Measurements from ENCODE around the gene APBB2.

APBB2 gene

DNA sequence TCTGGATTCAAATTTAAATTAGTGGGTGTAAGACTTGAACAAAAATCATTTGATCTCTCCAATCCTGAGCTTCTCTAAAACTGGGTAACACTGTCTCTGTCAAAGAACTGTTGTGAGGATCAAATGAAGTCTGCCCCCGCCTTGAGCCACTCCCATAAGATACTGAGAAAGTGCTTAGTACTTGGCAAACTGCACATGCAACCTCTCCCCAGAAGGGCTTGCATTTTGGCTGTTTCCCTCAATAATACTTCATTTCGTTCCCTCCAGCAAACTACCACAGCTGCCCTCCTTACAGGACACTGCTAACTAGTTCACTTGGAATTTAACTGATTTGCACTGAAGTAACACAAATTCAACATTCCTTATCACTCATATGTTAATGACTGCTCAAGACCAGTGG is 79.8 kb downstream of the APBB2 start:
- no peak for DNase-seq (ENCODE audit: low read depth)

DNA sequence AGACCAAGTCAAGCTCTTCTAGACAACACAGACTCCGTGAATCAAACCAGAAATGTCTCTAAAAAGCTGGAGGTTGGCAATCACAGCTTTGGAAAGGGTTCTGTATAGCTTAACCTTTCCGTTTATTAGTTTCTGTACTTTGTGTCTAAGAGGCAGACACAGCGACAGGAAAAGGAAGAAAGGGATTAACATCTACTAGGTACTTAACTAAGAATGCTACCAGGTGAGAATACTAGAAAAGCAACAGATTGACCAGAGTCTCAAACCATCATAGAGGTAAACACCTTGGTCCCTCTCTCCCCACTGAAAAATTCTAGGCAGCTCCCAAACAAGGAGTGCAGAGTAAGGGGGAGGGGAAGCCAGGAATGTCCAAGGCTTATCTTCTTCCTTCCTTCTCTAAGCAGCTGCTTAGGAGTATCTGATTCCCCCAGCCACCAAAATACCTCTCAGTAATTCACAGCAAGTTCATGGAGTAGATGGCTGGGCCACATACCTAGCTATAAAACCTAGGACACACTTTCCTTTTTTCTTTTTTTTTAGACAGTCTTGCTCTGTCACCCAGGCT is 80.8 kb downstream of the APBB2 start:
- DNase-seq (ENCODE audit: low read depth), result no peak

DNA sequence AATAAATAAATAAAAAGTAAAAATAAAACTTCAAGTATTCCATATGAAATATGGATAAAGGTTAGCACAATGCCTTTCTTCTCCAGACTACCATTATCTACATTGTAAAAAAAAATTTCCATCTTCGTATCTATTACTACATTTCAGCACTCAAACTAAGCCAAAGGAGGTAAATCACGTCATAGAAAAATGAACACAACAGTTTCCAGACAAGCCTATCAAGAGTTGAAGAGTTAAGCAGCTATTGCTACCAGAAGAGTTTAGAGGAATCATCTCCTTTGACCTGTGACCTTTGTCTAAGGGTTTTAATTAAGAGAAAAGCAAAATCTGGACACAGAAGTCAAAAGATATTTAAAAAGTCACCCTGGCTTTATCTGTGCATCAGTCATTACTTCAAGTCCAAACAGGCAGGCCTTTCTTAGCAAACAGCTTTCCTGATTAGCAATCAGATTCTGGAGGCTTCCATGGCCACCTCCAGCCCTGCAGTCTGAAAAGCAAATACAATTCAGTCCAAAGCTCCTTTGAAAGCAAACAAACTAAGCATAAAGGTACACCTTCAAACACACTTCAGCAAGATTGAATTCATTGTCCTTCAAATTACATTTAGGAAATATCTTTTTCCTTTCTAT is 82.2 kb downstream of the APBB2 start:
- no peak for DNase-seq (ENCODE audit: low read depth)

- DNase-seq (ENCODE audit: low read depth), result no peak
Observed at GRCh38 chr4:41129936-41130440, 84.4 kb downstream of the APBB2 start.

DNA sequence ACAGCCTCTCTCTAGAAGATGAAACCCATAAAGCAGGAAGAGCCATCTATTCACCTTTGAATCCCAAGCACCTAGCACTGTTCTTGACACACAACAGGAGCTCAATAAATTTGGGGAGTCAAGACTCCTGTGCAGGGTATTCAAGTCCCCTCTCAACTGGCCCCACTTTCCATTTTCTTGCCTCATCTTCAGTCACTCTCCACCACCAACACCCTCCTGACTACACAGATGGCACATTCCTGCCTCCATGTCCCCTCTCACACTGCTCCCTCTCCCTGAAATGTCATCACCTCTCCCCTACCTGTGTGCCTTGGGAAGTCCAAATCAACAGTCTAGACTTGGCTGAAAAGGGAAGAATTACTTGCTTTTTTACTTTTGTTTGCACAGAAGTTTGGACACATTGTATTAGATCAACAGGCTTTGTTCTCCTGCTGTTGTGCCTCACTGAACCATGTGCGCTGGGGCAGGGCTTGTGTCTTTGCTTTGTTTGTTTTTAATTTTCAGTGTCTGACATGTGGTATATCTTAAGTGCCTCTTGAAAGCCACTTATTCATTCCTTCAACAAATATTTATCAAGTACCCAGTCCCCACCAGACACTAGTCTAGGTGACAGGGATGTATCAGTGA is 85.1 kb downstream of the APBB2 start:
- DNase-seq (ENCODE audit: low read depth), result no peak

GRCh38 chr4:41125558-41126311 is 88.6 kb downstream of the APBB2 start:
- no peak for DNase-seq (ENCODE audit: low read depth)

- no peak for DNase-seq (ENCODE audit: low read depth)
Observed at GRCh38 chr4:41124916-41125548, 89.3 kb downstream of the APBB2 start.

DNA sequence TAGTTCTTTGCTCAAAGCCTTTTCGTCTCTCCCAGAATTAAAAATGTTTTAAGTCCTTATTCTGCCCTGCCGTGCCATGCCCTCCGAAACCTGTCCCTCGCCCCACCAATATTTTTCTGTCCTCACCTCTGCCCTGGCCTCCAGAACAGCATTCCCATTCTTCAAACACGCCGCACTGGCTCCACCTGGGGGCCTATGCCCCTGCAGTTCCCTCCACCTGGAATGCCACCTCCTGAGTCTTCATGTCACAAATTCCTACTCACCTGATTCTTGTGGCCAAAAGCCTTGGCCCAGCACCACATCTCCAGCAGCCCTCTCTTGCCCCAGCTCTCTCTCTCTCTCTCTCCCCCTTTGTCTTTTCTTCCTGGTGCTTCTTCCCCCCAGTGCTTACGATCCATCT is 91.6 kb downstream of the APBB2 start:
- no peak for DNase-seq (ENCODE audit: low read depth)

DNA sequence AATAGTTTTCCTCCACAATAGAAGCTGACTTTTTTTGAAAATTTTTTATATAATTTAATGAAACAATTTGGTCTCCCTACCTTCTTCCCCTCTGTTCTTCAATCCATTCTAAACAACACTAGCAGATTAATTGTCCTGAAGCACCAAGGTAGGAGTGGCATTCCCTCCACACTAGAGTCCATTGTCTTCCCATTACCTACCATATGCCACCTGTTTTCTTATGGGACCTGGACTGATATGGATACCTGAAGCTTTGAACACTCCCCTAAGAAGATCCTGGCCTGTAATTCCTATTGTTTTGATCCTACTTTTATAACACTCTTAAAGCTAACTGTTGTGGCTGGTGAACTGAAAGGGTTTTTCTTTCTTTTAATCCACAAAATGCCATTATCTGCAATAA is 92.0 kb downstream of the APBB2 start:
- no peak for DNase-seq (ENCODE audit: low read depth)

DNA sequence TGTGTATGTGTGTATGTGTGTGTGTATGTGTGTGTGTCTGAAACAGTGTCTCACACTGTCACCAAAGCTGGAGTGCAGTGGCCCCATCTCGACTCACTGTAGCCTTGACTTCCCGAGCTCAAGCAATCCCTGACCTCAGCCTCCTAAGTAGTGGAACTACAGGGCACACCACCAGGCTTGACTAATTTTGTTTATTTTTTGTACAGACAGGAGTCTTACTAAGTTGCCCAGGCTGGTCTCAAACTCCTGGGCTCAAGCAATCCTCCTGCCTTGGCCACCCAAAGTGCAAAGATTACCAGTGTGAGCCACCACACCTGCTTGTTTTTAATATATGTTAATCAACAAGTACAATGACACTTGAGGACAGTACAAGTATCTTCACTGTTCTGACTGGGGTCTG is 92.4 kb downstream of the APBB2 start:
- DNase-seq (ENCODE audit: low read depth), result no peak

GRCh38 chr4:41120297-41121217 is 93.8 kb downstream of the APBB2 start:
- DNase-seq (ENCODE audit: low read depth), result no peak

DNA sequence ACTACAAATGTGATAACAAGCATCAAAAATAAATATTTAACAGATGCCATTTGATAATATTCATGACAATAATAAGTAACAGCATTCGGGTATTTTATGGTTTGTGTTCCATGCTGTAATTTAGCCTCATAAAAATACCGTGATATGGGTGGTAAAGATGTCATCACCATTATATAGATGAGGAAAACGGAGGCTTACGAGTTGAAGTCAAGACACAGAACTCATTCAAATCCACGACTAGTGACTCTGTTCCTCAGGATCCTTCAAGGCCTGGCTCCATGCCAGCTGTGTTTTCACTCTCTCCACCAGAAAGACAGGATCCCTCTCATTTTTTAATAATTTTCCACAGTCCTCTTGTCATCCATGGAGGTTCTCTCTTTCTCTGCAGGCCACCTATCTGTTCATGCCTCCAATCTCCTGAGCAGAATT is 94.5 kb downstream of the APBB2 start:
- no peak for DNase-seq (ENCODE audit: low read depth)

DNA sequence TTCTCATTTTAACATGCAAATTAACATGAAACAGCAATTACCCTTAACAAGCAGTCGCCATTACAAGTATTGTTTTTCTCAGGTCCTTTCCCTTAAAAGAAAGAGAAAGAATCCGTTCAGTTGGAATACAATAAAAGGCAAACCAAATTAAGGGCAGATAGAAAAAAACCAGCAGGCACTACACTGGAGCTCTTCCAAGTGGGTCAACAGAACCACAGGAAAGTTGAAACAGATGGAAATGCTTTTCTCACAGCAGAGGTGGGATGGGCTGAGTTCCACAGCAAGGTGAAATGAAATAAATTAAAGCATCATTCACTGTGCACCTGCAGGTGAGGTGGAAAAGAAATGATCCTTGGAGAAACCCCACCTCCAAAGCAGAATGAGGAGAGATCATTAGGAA is 102.6 kb downstream of the APBB2 start:
- DNase-seq (ENCODE audit: low read depth), result no peak

DNA sequence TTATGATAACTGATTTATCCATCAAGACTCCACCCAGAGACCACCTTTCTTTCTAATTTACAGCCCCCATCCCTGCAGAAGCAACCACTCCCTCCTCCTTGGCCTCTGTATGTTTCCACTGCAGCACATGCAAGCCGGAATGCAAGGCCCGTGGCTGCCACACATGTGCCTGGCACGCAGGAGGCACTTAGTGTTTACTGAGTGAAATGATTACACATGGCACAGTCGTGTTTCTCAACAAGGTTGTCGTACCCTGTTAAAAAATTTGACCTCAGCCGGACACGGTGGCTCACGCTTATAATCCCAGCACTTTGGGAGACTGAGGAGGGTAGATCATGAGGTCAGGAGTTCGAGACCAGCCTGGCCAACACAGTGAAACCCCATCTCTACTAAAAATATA is 104.3 kb downstream of the APBB2 start:
- DNase-seq (ENCODE audit: low read depth), result no peak

- DNase-seq (ENCODE audit: low read depth), result no peak
Observed at GRCh38 chr4:41108481-41108880, 105.9 kb downstream of the APBB2 start.

- no peak for DNase-seq (ENCODE audit: low read depth)
Observed at GRCh38 chr4:41106694-41107419, 107.5 kb downstream of the APBB2 start.

GRCh38 chr4:41106081-41106480 is 108.3 kb downstream of the APBB2 start:
- no peak for DNase-seq (ENCODE audit: low read depth)

- DNase-seq (ENCODE audit: low read depth), result no peak
Observed at GRCh38 chr4:41104155-41104554, 110.2 kb downstream of the APBB2 start.

DNA sequence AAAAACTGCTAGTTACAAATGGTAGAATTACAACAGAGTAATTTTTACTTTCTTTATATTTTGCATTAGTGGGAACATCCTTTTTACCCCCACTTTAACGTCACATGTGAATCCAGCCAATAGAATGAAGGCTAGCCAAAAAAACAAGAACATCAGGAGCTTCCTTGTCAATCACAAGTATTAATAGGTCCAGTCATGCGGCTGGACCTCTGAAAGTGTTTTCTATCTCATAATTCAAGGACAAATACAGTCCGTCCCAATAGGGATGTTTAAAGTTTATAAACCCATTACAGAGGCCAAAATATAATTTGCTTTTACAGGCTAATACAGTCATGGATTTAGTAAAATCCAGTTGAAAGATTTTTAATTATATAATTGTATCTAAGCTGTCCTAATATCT is 110.7 kb downstream of the APBB2 start:
- DNase-seq (ENCODE audit: low read depth), result no peak

DNA sequence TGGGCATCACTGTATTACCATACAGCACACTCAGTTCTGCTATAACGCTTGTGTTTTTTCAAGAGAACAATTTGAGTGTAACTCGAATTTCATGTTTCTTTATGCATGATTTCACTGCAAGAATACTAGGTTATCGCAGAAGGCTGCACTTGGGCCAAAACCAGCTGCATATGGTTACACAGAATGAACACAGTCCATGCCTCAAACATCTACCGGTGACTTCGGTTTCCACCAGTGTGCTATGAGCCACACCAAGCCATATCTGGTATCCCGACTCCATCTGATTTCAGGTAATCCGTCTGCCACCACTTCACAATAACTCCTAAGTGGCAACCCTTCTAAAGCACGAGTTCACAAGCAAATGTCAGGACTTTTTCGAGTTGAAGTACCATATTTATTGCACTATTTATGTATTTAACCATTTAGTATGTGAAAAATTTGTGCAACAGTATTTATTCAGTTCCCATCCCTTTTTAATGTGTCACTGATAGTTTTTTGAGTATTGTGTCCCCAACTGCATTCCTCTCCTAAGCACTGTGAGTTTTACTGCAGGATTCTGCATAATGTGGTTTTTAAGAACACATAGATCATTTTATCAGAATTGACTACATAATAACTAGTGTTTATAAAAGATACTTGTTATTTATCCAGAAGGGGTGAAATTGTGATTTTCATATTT is 111.8 kb downstream of the APBB2 start:
- no peak for DNase-seq (ENCODE audit: low read depth)

Measured in stimulated activated CD8-positive, alpha-beta memory T cell treated with anti-CD3 and anti-CD28 coated beads, Interleukin-4, amount 100 ng/mL, for 24 hours (primary cell).